HG02852 (cell line): Measurements from ENCODE around the gene RPS6KA3.

ENCODE experiments used
- ATAC-seq: cut with Tn5 transposase; IDR thresholded peaks from one replicate; pipeline ENCODE4 v1.9.1; 2021; ENCODE audit warnings: mild to moderate bottlenecking, moderate library complexity; ENCODE audit not compliant: unreplicated experiment

Gene RPS6KA3

DNA sequence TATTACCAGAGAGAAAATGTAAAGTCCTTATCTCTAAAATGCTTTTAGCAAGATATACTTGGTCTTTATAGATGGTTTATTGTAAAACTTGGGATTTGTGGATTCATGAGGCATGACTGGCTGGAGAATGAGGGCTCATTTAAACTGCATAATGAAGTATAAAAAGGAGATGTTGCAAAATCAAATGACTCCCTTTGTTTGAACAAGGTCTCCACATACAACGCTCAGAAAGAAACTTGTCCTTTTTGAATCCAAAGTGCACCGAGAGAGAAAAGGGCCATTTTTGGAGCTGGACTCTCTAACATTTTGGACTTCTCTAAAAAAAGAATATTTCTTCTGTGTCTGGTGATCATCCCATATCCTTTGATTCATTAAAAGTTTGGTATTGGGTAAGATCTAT is 117.4 kb downstream of the RPS6KA3 start:
- ATAC-seq, result no peak

DNA sequence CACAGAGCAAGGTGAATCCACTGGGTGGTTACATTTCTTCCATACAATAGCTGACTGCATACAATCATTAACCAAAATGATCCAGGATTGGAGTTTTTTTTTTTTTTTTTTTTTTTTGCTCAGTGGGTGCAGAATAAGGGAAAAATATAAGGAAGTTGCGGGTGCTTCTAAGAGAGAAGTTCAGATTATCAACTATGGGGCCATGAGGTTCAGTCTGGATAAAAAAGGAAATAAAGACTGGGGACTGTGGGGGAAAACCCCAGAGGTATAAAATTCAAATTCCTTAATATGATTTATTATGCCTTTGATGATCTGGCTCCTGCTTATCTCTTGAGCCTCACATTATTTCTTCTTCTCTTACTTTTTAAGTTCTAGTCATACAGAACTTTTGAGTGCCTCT is 119.1 kb downstream of the RPS6KA3 start:
- no peak for ATAC-seq

DNA sequence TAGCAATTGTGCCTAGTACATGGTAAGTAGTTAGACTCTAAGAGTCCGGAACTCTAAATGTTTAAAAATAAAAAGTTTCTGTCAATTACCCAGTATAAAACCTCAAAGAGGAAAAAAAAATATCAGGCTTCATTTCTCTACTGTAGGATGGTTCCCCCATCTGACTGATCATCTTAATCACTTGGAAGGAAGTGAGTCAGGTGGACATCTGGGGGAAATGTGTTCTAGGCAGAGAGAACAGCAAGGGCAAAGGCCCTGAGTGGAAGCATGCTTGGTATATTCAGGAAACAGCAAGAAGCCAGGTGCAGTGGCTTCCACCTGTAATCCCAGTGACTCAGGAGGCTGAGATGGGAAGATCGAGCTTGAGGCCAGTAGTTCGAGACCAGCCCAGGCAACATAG is 122.2 kb downstream of the RPS6KA3 start:
- ATAC-seq, result no peak

DNA sequence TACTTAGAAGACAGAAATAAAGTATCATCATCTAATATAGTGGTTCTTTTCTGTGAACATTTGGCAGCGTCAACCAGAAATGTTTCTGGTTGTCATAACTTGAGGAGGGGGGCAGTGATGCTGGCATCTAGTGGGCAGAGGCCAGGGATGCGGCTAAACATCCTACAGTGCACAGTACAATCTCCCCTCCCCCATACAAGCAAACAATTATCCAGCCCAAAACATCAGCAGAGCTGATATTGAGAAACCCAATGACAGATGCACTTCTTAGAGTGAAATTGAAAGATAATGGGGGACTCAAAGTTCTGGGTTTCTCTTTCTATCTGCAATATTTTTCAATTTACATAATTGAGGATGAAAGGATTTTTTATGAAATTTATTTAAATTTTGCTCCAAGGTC is 123.1 kb downstream of the RPS6KA3 start:
- no peak for ATAC-seq

DNA sequence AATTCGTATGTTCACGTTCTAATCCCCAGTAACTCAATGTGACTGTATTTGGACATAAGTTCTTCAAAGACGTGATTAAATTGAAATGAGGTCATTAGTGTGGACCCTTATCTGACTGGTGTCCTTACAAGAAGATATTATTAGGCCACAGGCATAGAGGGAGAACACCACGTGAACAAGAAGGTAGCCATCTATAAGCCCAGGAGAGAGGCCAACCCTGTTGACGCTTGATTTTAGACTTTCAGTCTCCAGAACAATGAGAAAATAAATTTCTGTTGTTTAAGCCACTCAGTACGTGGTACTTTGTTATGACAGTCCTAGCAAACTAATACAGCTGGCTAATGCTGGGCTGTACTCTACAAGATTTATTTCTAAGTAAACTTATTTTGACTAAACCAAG is 123.6 kb downstream of the RPS6KA3 start:
- no peak for ATAC-seq

DNA sequence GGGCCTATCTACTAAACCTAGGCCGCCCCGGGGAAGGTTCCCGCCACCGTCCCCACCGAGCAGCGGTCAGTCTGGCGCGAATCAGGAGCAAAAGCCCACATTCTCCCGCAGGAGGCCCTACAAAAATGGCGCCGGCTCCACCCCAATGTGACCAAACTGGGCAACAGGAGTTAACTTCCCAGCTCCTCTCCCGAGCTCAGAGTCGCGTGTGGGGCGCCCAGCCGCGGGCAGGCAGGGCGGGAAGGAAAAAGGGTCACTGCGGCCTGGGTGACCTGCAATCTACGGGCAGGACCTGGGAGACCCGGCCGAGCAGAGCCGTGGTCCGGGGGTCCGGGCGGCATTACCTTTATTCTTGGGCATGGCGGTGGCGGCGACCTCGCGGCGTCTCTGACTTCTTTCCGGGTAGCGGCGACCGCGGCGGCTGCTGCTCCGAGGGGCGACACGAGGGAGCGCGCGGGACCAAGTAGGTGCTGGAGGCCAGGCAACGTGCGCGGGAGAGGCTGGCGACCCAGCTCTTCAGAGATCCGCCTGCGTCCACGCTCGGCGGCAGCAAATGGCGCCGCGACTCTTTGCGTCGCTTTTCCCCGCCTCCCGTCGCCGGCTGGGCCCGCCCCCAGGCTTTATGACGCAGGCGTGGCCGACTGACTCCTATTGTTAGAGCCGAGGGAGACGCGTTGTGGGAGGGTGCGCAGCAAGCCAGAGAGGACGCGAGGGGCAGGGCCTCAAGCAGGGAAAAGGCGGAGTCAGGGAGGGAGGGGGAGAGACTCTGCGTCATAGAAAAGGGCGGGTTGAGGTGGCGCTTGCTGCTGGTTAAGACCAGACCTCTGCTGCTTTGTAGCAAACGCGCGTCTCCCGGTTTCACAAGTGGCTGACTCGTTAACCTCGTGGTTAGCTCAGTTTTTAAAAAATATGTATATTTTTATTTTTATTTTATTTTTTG is 125.2 kb downstream of the RPS6KA3 start, which contains the start of gene EIF1AX:
Gene EIF1AX (minus strand): TSS at position 558 of the 940 bp plus-strand sequence. CDS start 198 bp downstream, at position 360.
- ATAC-seq, result peak; percentile 98

DNA sequence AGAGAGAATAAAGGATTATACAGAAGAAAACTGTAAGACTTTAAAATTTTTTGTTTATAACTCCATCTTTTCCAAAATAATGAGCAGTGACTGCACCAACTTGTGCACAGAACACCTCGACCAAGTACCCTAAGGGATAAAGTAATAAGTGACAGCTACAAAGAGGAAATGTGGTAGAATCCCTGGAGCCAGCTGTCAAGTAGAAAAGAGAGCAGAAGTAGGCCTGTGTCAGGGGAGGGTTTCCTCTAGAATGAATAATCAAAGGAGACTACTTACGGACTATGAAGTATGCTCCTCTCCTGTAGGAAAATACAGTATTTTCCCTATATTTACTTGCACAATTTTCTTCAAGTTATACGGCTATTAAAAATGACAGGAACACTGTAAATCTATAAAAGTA is 126.3 kb downstream of the RPS6KA3 start:
- ATAC-seq, result no peak

DNA sequence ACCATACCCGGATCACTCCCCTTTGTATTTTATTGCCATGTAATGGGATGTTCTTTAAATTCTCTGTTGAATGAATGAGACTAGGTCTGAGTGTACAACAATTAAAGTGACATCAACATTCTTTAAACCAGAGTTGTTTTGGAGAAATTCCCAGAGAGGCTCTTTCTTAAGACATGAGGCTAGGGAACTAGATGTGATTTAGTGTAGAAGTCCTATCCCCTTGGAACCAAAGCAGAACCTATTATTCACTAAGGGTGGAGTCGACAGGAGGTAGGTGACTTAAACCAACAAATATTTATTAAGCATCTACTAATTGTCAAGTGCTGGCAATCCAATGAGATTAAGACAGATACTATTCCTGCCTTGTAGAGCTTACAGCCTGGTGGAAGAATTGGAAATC is 126.7 kb downstream of the RPS6KA3 start:
- ATAC-seq, result no peak

DNA sequence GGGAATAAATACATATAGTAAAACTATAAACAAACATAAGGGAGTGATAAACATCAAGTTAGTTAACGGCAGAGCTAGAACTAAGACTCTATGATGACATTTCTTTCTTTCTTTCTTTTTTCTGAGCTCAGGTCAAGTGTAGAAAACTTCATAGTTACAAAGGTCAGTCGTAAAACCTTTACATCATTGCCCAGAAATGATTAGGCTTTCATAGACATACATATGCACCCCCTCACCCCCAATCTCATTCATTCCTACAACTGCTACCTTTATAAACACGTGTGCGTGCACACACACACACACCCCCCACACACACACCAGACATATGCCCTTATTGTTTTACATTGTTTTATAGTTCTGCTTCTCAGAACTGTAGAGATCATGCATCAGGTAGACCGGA is 130.8 kb downstream of the RPS6KA3 start:
- no peak for ATAC-seq

DNA sequence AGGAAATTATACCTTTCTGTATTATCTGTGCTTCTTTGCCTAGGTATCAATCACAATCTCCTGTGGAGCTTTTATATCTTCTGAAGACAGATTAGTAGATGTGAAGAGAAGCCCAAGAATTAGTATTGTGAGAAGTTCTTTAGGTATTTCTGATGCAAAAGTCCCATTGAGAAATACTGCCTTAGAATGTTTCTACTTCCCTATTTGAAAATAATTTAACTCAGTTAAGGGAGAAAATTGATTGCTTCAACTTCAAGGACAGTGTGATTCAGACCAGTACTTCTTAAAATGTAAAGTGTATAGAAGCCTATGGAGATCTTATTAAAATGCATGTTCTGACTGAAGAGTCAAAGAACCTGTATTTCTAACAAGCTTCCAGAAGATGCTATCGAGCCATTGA is 134.0 kb downstream of the RPS6KA3 start:
- ATAC-seq, result no peak

DNA sequence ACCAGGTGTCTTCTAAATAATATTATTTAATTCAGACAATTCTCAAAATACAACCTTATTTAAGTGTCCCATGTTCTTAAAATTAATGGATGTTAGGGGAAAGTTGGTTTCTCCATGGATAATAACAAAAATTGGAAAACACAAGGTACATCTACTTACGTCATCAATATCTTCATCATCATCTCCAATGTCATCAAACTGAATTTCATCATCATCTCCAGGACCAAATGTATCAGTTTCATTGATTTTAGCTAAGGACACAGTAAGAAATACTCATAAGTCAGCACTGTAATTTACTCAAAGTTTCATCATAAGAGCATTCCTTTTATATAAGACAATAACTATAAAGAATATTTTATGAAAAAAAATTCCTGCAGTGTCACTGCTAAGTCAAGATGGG is 136.4 kb downstream of the RPS6KA3 start:
- ATAC-seq, result no peak

DNA sequence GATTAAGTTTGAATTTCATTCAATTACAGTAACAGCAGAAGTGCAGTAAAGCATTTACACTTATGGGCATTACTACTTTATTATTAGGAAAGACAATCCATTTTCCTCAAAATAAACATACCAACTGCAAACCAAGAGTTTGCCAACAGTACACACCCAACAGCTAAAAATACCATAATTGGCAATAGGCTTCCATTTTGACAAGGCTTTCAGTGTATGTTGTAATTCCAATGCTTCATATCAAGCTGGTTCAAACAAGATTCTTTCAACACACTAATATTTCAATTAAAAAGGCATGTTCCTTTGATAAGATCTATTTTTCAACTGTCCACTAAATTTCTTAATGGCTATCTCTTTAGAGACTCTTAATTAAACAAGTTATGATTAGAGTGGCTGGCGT is 137.2 kb downstream of the RPS6KA3 start:
- ATAC-seq, result no peak

DNA sequence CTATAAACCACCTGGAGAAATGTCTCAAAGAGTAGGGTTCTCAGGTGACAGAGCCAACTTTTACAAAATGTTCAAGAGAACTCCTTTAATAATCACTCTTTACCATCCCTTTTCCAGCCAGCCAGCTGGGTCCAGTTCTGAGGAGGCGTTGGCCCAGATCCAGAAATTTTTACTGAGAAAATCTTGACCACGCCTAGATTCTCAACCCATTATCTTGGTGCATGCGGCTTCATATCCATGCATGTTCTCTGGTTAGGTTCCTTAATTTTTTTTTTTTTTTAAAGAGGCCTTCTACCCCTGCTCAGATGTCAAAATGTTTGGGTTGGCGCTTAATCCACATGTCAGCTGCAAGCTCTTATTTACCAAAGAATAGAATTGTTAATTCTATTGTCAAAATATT is 138.0 kb downstream of the RPS6KA3 start:
- ATAC-seq, result no peak

DNA sequence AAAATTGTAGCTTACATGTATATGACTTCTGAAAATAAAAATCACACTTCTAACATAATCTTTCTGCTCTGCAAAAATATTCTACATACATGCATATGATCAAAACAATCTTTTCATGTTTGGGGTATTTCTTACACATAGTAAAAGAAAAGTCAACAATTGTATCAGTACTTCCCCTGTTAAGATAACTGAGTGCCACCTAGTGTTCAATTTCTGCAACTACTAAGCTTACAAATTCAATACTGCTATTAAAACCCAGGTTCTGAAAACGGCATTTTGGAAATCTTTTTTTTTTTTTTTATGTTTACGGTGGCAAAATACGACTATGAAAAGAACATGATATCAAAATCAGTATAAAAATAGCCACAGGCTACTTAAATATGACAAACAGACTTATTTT is 139.3 kb downstream of the RPS6KA3 start:
- ATAC-seq, result peak; percentile 54

DNA sequence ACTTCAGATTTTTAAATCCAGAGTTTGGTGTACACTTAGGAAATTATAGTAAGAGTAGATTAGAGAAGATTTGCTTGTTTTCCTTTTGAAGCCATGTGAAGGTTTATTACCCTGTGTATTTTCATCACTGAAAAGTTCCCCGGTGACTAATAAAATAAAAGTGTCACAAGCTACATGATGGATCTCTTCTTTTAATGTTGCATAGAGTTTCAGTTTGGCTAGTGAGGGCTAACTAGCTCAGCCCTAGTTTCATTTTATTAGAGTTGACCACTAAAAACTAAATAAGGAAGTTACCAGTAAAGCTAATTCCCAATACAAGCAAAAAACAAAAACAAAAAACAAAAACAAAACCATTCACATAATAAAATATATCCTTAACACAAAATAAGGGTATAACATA is 139.9 kb downstream of the RPS6KA3 start:
- ATAC-seq, result peak; percentile 69

DNA sequence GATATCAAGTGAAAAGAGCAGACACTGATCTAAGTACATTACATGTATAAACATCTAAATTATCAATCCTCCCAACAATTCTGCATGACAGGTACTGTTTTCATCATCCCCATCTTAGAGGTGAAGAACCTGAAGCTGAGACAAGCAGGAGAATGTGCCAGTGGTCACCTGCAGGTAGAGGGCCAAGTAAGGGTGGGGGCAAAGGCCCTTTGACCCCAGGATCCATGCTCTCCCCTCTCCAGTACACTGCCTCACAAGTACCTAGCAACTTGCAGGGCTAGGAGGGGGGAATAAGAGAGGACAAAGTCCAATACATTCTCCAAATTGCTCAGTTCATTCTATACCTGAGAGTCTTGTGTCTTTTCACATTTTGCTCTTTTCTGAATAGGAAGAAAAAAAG is 141.7 kb downstream of the RPS6KA3 start:
- no peak for ATAC-seq

DNA sequence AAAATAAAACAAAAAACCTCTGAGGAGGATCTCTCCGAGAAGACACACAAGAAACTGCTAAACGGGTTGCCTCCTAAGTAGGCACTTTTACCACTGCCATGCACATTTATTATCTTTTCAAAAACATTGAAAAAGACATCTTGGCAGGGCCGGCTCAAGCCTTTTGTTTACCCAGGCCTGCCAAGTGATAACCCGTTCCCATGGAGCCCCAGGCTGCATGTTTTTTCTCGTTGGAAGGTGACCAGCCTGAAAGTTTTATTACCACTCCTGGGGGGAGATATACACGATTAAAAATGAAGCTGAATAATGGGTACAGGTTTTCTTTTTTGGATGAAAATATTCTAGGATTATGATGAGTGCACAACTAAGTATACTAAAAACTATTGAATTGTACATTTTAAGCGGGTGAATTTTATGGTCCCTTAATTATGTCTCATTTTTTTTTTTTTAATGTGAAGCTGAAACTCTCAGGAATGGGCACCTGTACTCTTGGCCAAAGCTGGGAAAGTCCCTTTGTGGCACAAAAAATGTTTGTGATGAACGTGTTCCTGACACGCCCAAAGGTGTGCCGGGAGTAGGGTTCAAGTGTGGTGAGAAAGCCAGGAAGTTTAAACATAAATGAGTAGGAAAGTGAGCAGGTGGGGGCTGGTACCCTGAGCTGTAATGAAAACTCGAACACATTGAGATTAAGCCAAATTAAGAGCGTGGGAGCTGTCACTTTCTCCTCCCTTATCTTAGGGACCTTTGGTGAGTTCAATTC is 148.5 kb downstream of the RPS6KA3 start:
- no peak for ATAC-seq

DNA sequence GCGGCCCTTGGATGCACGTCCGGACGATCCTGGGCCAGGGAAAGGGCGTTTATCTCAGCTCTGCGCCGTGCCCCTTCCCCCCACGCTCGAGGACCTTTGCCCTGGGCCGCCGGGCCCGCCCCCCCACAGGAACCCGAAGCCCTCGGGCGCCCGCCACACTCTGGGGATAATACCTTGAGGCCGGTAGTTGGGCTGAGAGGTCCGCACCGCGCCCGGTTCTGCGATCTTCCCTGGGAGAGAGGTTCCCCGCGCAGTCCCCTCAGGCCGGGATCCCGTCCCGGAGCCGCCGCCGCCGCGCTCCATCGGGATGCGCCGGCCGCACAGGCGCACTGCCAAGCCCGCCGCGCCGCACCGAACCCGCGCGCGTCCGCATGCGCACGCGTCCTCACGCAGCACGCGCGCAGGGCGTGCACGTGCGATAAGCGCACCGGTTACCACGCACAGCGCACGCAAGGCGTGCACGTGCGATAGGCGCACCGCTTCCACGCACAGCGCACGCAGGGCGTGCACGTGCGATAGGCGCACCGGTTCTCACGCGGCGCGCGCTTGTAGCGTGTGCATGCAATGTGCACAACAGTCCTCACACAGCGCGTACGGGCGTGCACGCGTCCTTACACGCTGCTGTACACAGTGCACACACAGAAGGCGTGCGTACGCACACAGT is 150.0 kb downstream of the RPS6KA3 start, which contains the start of gene MAP7D2:
Gene MAP7D2 (minus strand): TSS at position 331 of the 664 bp plus-strand sequence. CDS start 28 bp downstream, at position 303.
- no peak for ATAC-seq

DNA sequence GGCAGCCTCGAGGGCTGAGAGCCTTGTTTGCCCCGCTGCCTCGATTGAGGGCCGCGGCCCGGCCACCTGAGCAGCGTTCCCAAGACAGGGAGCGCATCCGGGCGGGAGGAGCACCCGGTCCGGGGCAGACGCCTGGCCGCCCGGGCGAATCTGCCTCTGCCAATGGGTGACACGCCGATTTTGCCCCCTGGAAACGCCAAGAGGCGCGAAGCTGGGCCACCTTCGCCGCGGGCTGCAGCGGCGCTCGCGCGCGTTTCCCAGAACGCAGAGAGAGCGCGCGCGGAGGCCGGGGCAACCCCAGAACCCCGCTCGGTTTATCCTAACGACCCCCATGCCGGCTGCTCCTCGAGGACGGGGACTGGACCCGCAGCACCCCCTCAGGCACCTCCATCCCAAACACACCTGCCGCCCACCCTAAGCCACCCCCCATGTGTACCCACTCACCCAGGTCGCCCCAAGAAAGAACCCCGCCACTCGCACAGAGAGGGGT is 150.6 kb downstream of the RPS6KA3 start:
- ATAC-seq, result no peak

DNA sequence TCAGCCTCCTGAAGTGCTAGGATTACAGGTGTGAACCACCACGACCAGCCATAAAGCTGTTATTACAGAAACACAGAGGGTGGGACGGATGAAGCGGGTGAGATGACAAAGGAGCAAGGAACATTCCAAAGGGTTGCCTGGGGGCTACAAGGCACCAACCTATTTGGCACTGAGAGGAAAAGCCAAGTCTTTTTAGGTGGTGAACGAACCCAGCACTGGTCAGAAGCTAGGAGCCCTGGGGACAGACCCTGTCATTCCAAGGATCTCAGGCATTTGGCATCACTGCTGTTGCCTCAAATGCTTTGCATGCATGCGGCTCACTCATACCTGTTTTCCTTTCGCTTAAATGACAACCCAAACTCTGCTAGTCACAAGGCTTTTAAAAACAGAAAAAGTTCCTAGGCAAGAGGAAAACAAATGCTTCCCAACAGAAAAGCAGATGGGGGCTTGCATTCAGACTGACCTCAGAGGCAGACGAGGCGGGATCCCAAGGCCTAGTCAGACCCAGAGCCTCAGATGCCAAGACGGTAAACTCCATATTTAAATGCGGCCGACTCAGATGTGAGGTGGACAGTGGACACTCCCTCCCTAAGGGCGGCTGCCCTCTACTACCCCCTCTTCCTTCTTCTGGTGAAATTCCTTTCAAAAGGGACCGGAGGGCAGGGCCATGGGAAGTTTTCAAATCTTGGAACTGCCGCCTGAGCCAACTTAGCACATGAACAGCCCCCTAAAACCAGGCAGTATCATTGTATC is 154.5 kb downstream of the RPS6KA3 start:
- ATAC-seq, result no peak
